Naive thymus-derived CD4-positive, alpha-beta T cell (primary cell): ENCODE measurements around the gene CCNB1. TPM values are rescaled to one million over a fixed set of nuclear protein-coding genes. Genes with fewer than 3 reads are reported as not detected.

Source experiments
- ATAC-seq: fragments of 150-1000 bp; cut with Tn5 transposase; 2 replicates; pipeline ENCODE4 v1.10.0; 2021; ENCODE audit warnings: mild to moderate bottlenecking, moderate library complexity
- CTCF ChIA-PET: fragments of 350-600 bp; sonication (Branson Sonifier 250); formaldehyde crosslinking; loops from one replicate; lab custom pipeline; 2021; ENCODE audit warnings: antibody characterized with exemption; lab: Charles Lee
- POLR2A ChIA-PET: fragments of 350-600 bp; sonication (Branson Sonifier 250); formaldehyde crosslinking; loops from one replicate; lab custom pipeline; 2021; ENCODE audit warnings: antibody characterized with exemption, inconsistent platforms; lab: Charles Lee
- DNase-seq, 9 donors: peaks; one replicate each; pipeline versions ENCODE4 v3.0.0 to v3.0.0-alpha.2; 2020 to 2022; ENCODE audit warnings: mixed read lengths in 1 of 9
- H3K27ac ChIP-seq: one replicate; pipeline ENCODE4 v1.7.0; 2013; ENCODE audit warnings: mild to moderate bottlenecking, low read depth, low read length, moderate library complexity
- H3K27me3 ChIP-seq, 2 donors: one replicate each; pipeline ENCODE4 v1.7.0; 2013; ENCODE audit warnings: low read length in 2 of 2, mild to moderate bottlenecking in 2 of 2, moderate library complexity in 2 of 2; ENCODE audit not compliant: control insufficient read depth in 2 of 2, insufficient read depth in 2 of 2
- H3K36me3 ChIP-seq, 3 experiments: 1 replicate in 2 of 3; 2 replicates in 1 of 3; pipeline ENCODE4 v1.7.0; 2013; ENCODE audit warnings: low read length in 3 of 3, mild to moderate bottlenecking in 3 of 3, moderate library complexity in 1 of 3; ENCODE audit not compliant: insufficient read depth in 3 of 3, control insufficient read depth in 2 of 3
- H3K4me1 ChIP-seq, 2 donors: one replicate each; pipeline ENCODE4 v1.7.0; 2013; ENCODE audit warnings: low read length in 2 of 2, mild to moderate bottlenecking in 2 of 2, moderate library complexity in 1 of 2; ENCODE audit not compliant: control insufficient read depth in 2 of 2, insufficient read depth in 2 of 2
- H3K4me3 ChIP-seq: 2 replicates; pipeline ENCODE4 v1.7.0; 2013; ENCODE audit warnings: mild to moderate bottlenecking, low read length
- H3K9me3 ChIP-seq, 3 experiments: 1 replicate in 2 of 3; 2 replicates in 1 of 3; pipeline ENCODE4 v1.7.0; 2013; ENCODE audit warnings: low read length in 3 of 3; ENCODE audit not compliant: control insufficient read depth in 2 of 3
- H3K27ac Mint-ChIP-seq, 9 donors: one replicate each; pipeline ENCODE4 v1.8.0; 2020 to 2022; ENCODE audit warnings: mixed read lengths in 9 of 9, mild to moderate bottlenecking in 8 of 9, moderate library complexity in 5 of 9, inconsistent platforms in 2 of 9
- H3K27me3 Mint-ChIP-seq, 5 donors: one replicate each; pipeline ENCODE4 v1.8.0; 2021 to 2022; ENCODE audit warnings: mixed read lengths in 5 of 5, mild to moderate bottlenecking in 1 of 5
- H3K36me3 Mint-ChIP-seq, 5 donors: one replicate each; pipeline ENCODE4 v1.8.0; 2020 to 2022; ENCODE audit warnings: mixed read lengths in 5 of 5, mild to moderate bottlenecking in 3 of 5, inconsistent platforms in 1 of 5
- H3K4me1 Mint-ChIP-seq, 7 donors: one replicate each; pipeline ENCODE4 v1.8.0; 2020 to 2022; ENCODE audit warnings: mixed read lengths in 7 of 7, mild to moderate bottlenecking in 3 of 7, inconsistent platforms in 1 of 7
- H3K4me3 Mint-ChIP-seq, 10 donors: one replicate each; pipeline ENCODE4 v1.8.0; 2020 to 2022; ENCODE audit warnings: mild to moderate bottlenecking in 10 of 10, mixed read lengths in 10 of 10, moderate library complexity in 6 of 10, inconsistent platforms in 2 of 10
- H3K9me3 Mint-ChIP-seq, 11 donors: one replicate each; pipeline ENCODE4 v1.8.0; 2020 to 2022; ENCODE audit warnings: mixed read lengths in 11 of 11, mild to moderate bottlenecking in 4 of 11, inconsistent platforms in 1 of 11, moderate library complexity in 1 of 11
- intact Hi-C, 2 donors: fragments of 100-400 bp; cut with micrococcal nuclease; formaldehyde crosslinking; loops; one replicate each; pipeline ENCODE4 v1.15.1; 2023
- polyA plus RNA-seq, 2 donors: library from polyadenylated mRNA; unstranded; fragments of 300-500 nt; fragmentation: Illumina TruSeq; gene quantifications; one replicate each; pipeline ENCODE4 v1.2.3, GENCODE V29; 2021
- total RNA-seq, 6 experiments: library from RNA in 5 of 6; stranded (reverse) in 5 of 6; gene quantifications; 1 replicate in 5 of 6; 2 replicates in 1 of 6; pipeline ENCODE4 v1.2.3 and lab custom pipeline; 2021 to 2026

The CCNB1 gene
- total RNA-seq (100 to 1,000 TPM in 1 of 5 experiments, 1 to 10 TPM in 4; 1.3 to 110 (median 3.4) TPM), polyA plus RNA-seq (1 to 10 TPM; 2.6 to 4.7 TPM), total RNA-seq (lab: John Stamatoyannopoulos, UW) (3.1 reads per million, percentile 16 among the genes with 10 or more reads in this experiment)

DNA sequence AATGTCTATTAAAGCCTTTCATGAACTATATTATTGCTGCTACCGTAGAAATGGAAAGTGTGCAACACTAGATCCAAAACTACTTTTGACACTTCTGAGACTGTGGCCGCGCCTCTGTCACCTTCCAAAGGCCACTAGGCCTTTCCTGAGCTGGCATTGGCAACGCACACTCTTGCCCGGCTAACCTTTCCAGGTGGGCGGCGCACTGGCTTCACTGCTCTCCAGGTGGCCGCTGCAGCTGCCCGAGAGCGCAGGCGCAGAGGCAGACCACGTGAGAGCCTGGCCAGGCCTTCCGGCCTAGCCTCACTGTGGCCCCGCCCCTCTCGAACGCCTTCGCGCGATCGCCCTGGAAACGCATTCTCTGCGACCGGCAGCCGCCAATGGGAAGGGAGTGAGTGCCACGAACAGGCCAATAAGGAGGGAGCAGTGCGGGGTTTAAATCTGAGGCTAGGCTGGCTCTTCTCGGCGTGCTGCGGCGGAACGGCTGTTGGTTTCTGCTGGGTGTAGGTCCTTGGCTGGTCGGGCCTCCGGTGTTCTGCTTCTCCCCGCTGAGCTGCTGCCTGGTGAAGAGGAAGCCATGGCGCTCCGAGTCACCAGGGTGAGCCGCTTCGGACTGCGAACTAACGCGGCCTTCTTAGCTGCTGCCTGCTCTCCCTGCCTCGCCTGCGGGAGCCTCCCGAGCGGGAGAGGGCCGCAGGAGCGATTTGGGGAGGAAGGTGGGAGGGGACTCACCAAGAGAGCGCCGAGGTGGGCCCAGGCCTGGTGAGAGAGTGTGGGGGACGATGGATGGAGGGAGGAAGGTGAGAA is at the start of gene CCNB1:
Gene CCNB1, plus strand, starts transcription at position 465 of the 807 bp plus-strand sequence. Its CDS starts 113 bp downstream, at position 578.
- POLR2A ChIA-PET: interaction anchor here (1.0 to 2.5 kb wide), 5 partner anchors 23 to 203 kb away, joined by 3 to 11 read pairs (median 4); partner anchors contain the start of genes AK6, CCDC125, CDK7 and CENPH
- Mint-ChIP-seq H3K4me1 (peaks cover 17 to 44% (median 26%) of the 10 kb centered on the region in 7 donors), H3K36me3 (peaks cover 0 to 25% (median 0%) of the 10 kb centered on the region in 5 donors), H3K4me3 (peak within 1 kb of the TSS; percentile 88 to 98 (median 94)), H3K9me3 (peaks cover 0 to 4% (median 0%) of the 10 kb centered on the region in 11 donors), H3K27me3 (no peaks in the 10 kb centered on the region), H3K27ac (peak within 1 kb of the TSS; percentile 77 to 94 (median 90))
- CTCF ChIA-PET: interaction anchor here (0.6 to 1.4 kb wide), 3 partner anchors 42 to 167 kb away, joined by 3 to 4 read pairs (median 3); partner anchors contain the start of gene SLC30A5
- no peaks in the 10 kb centered on the region for H3K36me3 ChIP-seq
- DNase-seq (peak; percentile 91 to 98 (median 94)), ATAC-seq (peak; percentile 100)
- intact Hi-C loops: loop anchor here (1.0 to 10.0 kb wide), 8 partner anchors 22 to 2002 kb away; partner anchors contain the start of genes AK6 (in 2 of the 2), CDK7 (in 2 of the 2), CENPH (in 2 of the 2) and RAD17 (in 2 of the 2)
- no peaks in the 10 kb centered on the region for H3K27me3 ChIP-seq
- peaks cover 5 to 15% of the 10 kb centered on the region in 2 donors for H3K4me1 ChIP-seq
- peak within 1 kb of the TSS; percentile 78 for H3K4me3 ChIP-seq
- H3K9me3 ChIP-seq: no peaks in the 10 kb centered on the region
- peak within 1 kb of the TSS; percentile 68 for H3K27ac ChIP-seq

DNA sequence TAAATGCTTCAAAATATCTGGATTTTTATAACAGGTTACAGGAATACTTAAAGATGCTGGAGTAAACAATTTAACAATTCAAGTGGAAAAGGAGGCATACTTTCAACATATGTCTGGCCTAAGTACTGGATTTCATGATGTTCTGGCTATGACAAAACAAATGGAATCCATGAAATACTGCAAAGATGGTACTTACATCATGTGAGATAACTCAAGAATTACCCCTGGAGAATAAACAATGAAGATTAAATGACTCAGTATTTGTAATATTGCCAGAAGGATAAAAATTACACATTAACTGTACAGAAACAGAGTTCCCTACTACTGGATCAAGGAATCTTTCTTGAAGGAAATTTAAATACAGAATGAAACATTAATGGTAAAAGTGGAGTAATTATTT is 37.5 kb upstream of the CCNB1 start:
- Mint-ChIP-seq H3K27ac (peak overlapping the region in 1 of 9 donors; percentile 34), H3K4me1 (no peaks in the 10 kb centered on the region), H3K36me3 (peaks cover 4 to 31% (median 30%) of the 10 kb centered on the region in 5 donors), H3K9me3 (peaks cover 0 to 6% (median 0%) of the 10 kb centered on the region in 11 donors), H3K4me3 (no peak overlapping the region), H3K27me3 (no peaks in the 10 kb centered on the region)
- H3K36me3 ChIP-seq: peaks cover 3 to 28% (median 11%) of the 10 kb centered on the region in 3 experiments
- H3K27me3 ChIP-seq: no peaks in the 10 kb centered on the region
- DNase-seq: no peak
- H3K4me3 ChIP-seq: no peak overlapping the region
- no peaks in the 10 kb centered on the region for H3K9me3 ChIP-seq
- ChIA-PET CTCF (no interaction called here), POLR2A (no interaction called here)
- H3K4me1 ChIP-seq: no peaks in the 10 kb centered on the region
- no peak overlapping the region for H3K27ac ChIP-seq
- no peak for ATAC-seq
- intact Hi-C loops: no loop called here

DNA sequence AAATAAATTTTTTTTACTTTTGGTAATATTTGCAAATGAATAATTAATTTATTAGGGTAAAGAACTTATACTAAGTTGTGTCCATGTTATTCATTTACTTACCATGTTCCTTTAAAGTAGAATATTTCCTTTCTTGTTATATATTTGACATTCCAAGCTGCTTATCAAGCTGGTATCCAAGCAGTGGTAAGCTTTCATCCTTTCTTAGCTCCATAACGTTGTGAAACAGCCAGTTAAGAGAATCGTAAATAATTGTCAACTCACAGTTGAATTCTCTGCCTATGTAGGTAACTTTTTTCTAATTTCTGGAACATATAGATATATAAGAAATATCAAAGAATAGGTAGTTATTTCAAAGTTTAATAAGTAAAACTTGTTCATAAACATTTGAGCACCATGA is 36.7 kb upstream of the CCNB1 start:
- Mint-ChIP-seq H3K27me3 (no peaks in the 10 kb centered on the region), H3K9me3 (peaks cover 0 to 6% (median 0%) of the 10 kb centered on the region in 11 donors), H3K27ac (no peak overlapping the region), H3K4me3 (no peak overlapping the region), H3K4me1 (no peaks in the 10 kb centered on the region), H3K36me3 (peaks cover 4 to 33% (median 27%) of the 10 kb centered on the region in 5 donors)
- Histone ChIP-seq H3K4me3 (no peak overlapping the region), H3K4me1 (no peaks in the 10 kb centered on the region), H3K9me3 (no peaks in the 10 kb centered on the region), H3K36me3 (peaks cover 3 to 20% (median 11%) of the 10 kb centered on the region in 3 experiments), H3K27ac (no peak overlapping the region), H3K27me3 (no peaks in the 10 kb centered on the region)
- no peak for DNase-seq
- no peak for ATAC-seq
- POLR2A ChIA-PET: no interaction called here
- intact Hi-C loops: no loop called here
- CTCF ChIA-PET: no interaction called here

DNA sequence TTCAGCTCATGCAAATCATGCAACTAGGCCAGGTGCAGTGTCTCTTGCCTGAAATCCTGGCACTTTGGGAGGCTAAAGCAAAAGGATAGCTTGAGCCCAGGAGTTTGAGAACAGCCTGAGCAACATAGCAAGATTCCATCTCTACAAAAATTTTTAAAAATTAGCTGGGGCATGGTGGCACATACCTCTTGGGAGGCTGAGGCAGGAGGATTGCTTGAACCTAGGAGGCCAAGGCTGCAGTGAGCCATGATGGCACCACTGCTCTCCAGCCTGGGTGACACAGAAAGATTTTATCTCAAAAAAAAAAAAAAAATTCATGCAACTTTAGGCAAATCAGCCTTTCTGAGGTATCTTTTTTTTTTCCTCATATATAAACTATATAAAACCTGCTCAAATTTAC is 35.6 kb upstream of the CCNB1 start:
- ATAC-seq: no peak
- ChIA-PET POLR2A (no interaction called here), CTCF (no interaction called here)
- peak overlapping the region in 2 of 9 donors; percentile 9 to 16 for H3K27ac Mint-ChIP-seq
- no peaks in the 10 kb centered on the region for H3K4me1 Mint-ChIP-seq
- peaks cover 3 to 20% (median 11%) of the 10 kb centered on the region in 3 experiments for H3K36me3 ChIP-seq
- no peak overlapping the region for H3K27ac ChIP-seq
- DNase-seq: no peak
- H3K36me3 Mint-ChIP-seq: peaks cover 4 to 31% (median 26%) of the 10 kb centered on the region in 5 donors
- no peaks in the 10 kb centered on the region for H3K27me3 Mint-ChIP-seq
- peaks cover 0 to 6% (median 0%) of the 10 kb centered on the region in 11 donors for H3K9me3 Mint-ChIP-seq
- H3K4me3 Mint-ChIP-seq: no peak overlapping the region
- no peaks in the 10 kb centered on the region for H3K27me3 ChIP-seq
- no peaks in the 10 kb centered on the region for H3K4me1 ChIP-seq
- no peak overlapping the region for H3K4me3 ChIP-seq
- intact Hi-C loops: no loop called here
- no peaks in the 10 kb centered on the region for H3K9me3 ChIP-seq

DNA sequence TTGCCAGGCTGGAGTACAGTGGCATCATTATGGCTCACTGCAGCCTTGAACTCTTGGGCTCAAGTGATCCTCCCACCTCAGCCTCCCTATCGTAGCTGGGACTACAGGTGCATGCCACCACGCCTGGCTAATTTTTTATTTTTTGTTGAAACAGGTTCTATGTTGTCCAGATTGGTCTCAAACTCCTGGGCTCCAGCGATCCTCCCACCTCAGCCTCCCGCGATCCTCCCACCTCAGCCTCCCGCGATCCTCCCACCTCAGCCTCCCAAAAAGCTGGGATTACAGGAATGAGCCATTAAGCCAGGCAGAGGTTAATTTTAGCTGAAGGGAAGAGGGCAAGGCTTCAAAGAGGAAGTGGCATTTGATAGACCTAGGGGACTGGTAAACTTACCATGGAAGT is 32.8 kb upstream of the CCNB1 start:
- Mint-ChIP-seq H3K27ac (no peak overlapping the region), H3K27me3 (no peaks in the 10 kb centered on the region), H3K36me3 (peaks cover 0 to 22% (median 15%) of the 10 kb centered on the region in 5 donors), H3K4me1 (no peaks in the 10 kb centered on the region), H3K4me3 (no peak overlapping the region), H3K9me3 (peaks cover 0 to 10% (median 0%) of the 10 kb centered on the region in 11 donors)
- peaks cover under 1 to 5% (median 4%) of the 10 kb centered on the region in 3 experiments for H3K36me3 ChIP-seq
- DNase-seq (no peak), ATAC-seq (no peak)
- no peaks in the 10 kb centered on the region for H3K9me3 ChIP-seq
- H3K27ac ChIP-seq: no peak overlapping the region
- CTCF ChIA-PET: no interaction called here
- H3K27me3 ChIP-seq: no peaks in the 10 kb centered on the region
- no peak overlapping the region for H3K4me3 ChIP-seq
- intact Hi-C loops: no loop called here
- H3K4me1 ChIP-seq: no peaks in the 10 kb centered on the region
- POLR2A ChIA-PET: no interaction called here

DNA sequence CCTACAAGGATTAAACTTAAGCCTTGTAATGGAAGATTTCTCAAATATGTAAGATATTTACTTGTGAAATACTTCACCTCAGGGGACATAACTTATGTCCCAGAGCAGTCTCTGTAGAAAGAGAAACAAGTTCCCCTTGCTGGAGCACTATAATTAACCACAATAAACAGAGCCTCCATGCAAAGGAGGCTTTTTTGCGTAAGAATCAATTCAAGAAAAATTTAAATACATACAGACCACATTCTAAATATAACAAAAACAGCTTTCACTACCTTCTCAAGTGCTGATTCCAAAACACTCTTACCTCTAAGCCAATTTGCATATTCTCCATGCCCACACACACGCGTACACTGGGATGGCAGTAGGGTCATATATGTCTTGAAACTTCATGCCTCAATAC is 30.7 kb upstream of the CCNB1 start:
- peaks cover 0 to 13% (median 8%) of the 10 kb centered on the region in 5 donors for H3K36me3 Mint-ChIP-seq
- ATAC-seq (no peak), DNase-seq (no peak)
- no peaks in the 10 kb centered on the region for H3K27me3 Mint-ChIP-seq
- Histone ChIP-seq H3K27ac (no peak overlapping the region), H3K4me1 (no peaks in the 10 kb centered on the region), H3K27me3 (no peaks in the 10 kb centered on the region), H3K4me3 (no peak overlapping the region), H3K9me3 (no peaks in the 10 kb centered on the region), H3K36me3 (no peaks in the 10 kb centered on the region)
- intact Hi-C loops: no loop called here
- ChIA-PET POLR2A (no interaction called here), CTCF (no interaction called here)
- no peaks in the 10 kb centered on the region for H3K4me1 Mint-ChIP-seq
- no peak overlapping the region for H3K4me3 Mint-ChIP-seq
- peak overlapping the region in 1 of 9 donors; percentile 44 for H3K27ac Mint-ChIP-seq
- H3K9me3 Mint-ChIP-seq: peaks cover 0 to 15% (median 6%) of the 10 kb centered on the region in 11 donors
